ENCODE measurements around the gene WWOX. TPM values are rescaled to one million over a fixed set of nuclear protein-coding genes. Genes with fewer than 3 reads are reported as not detected.

The WWOX gene
- total and polyA plus RNA-seq, 2 donors (not counting 1 experiment from before 2014, with no cell fraction given) = 10.5 to 42.3 TPM

- Mint-ChIP-seq H3K27ac (no peak overlapping the region), H3K4me3 (no peak overlapping the region), H3K4me1 (peaks cover 24% of the 10 kb centered on the region), H3K27me3 (peaks cover 9% of the 10 kb centered on the region), H3K9me3 (ENCODE audit: insufficient read depth) (no peaks in the 10 kb centered on the region)
- intact Hi-C loops (cut with micrococcal nuclease) = no loop called here
- Histone ChIP-seq H3K36me3 (replicated peaks in 1 of 2; ENCODE audit: control extremely low read depth in 1 of 2, control insufficient read depth in 1 of 2, extremely low read depth in 1 of 2, insufficient read depth in 2 of 2, low read length in 1 of 2) (no peaks in the 10 kb centered on the region), H3K4me2 (replicated peaks; ENCODE audit: low read depth, low read length, poor library complexity, severe bottlenecking) (no peak overlapping the region), H3K4me3 (ENCODE audit: control extremely low read depth in 1 of 5, extremely low read depth in 1 of 5, insufficient read depth in 1 of 5, low read depth in 2 of 5, low read length in 4 of 5) (no peak overlapping the region), H2AFZ (ENCODE audit: insufficient read depth, low read depth, low read length, poor library complexity, severe bottlenecking) (no peak overlapping the region), H4K20me1 (ENCODE audit: control insufficient read depth, insufficient read depth, low read length, poor library complexity, severe bottlenecking) (no peaks in the 10 kb centered on the region), H3K27ac (ENCODE audit: low read length in 2 of 2) (no peak overlapping the region), H3K27me3 (replicated peaks in 1 of 4; ENCODE audit: control extremely low read depth in 1 of 4, control insufficient read depth in 3 of 4, insufficient read depth in 4 of 4, low read length in 3 of 4) (peaks cover 0 to 7% (median 0%) of the 10 kb centered on the region in 4 experiments), H3K9ac (ENCODE audit: low read length) (no peak overlapping the region), H3K9me3 (ENCODE audit: control extremely low read depth in 1 of 3, control insufficient read depth in 2 of 3, insufficient read depth in 1 of 3, low read length in 2 of 3) (peaks cover 0 to 3% (median 0%) of the 10 kb centered on the region in 3 donors), H3K79me2 (ENCODE audit: control insufficient read depth, insufficient read depth, low read length) (no peaks in the 10 kb centered on the region), H3K4me1 (ENCODE audit: control insufficient read depth in 2 of 2, insufficient read depth in 2 of 2, low read length in 2 of 2) (peaks cover 20 to 23% of the 10 kb centered on the region in 2 donors)
- CTCF ChIA-PET = no interaction called here
- ATAC-seq (ENCODE audit: low read depth) (no peak), DNase-seq (no peak)
- WGBS (ENCODE audit: insufficient coverage) = no CpG with 5 or more reads among the region's 7 CpGs
- TF ChIP-seq EZH2 (IDR thresholded peaks at IDR 0.05; ENCODE audit: borderline replicate concordance, insufficient read depth, low read depth, low read length, poor library complexity, severe bottlenecking) = no peak
- no peak for TF ChIP-seq CTCF (IDR thresholded peaks at IDR 0.05)
- POLR2A ChIA-PET = no interaction called here
Observed at GRCh38 chr16:79097166-79097565, 997.7 kb downstream of the WWOX start.

GRCh38 chr16:79097771-79098170, 998.3 kb downstream of the WWOX start:
- Histone ChIP-seq H3K27ac (ENCODE audit: low read length in 2 of 2) (no peak overlapping the region), H3K9me3 (ENCODE audit: control extremely low read depth in 1 of 3, control insufficient read depth in 2 of 3, insufficient read depth in 1 of 3, low read length in 2 of 3) (peaks cover 0 to 3% (median 0%) of the 10 kb centered on the region in 3 donors), H3K27me3 (replicated peaks in 1 of 4; ENCODE audit: control extremely low read depth in 1 of 4, control insufficient read depth in 3 of 4, insufficient read depth in 4 of 4, low read length in 3 of 4) (peaks cover 0 to 7% (median 0%) of the 10 kb centered on the region in 4 experiments), H4K20me1 (ENCODE audit: control insufficient read depth, insufficient read depth, low read length, poor library complexity, severe bottlenecking) (no peaks in the 10 kb centered on the region), H3K4me3 (ENCODE audit: control extremely low read depth in 1 of 5, extremely low read depth in 1 of 5, insufficient read depth in 1 of 5, low read depth in 2 of 5, low read length in 4 of 5) (no peak overlapping the region), H3K4me2 (replicated peaks; ENCODE audit: low read depth, low read length, poor library complexity, severe bottlenecking) (no peak overlapping the region), H3K36me3 (replicated peaks in 1 of 2; ENCODE audit: control extremely low read depth in 1 of 2, control insufficient read depth in 1 of 2, extremely low read depth in 1 of 2, insufficient read depth in 2 of 2, low read length in 1 of 2) (no peaks in the 10 kb centered on the region), H3K79me2 (ENCODE audit: control insufficient read depth, insufficient read depth, low read length) (no peaks in the 10 kb centered on the region), H3K9ac (ENCODE audit: low read length) (no peak overlapping the region), H2AFZ (ENCODE audit: insufficient read depth, low read depth, low read length, poor library complexity, severe bottlenecking) (no peak overlapping the region), H3K4me1 (ENCODE audit: control insufficient read depth in 2 of 2, insufficient read depth in 2 of 2, low read length in 2 of 2) (peaks cover 18 to 19% of the 10 kb centered on the region in 2 donors)
- DNase-seq (no peak), ATAC-seq (ENCODE audit: low read depth) (no peak)
- peaks cover 22% of the 10 kb centered on the region for H3K4me1 Mint-ChIP-seq
- ChIA-PET CTCF (no interaction called here), POLR2A (no interaction called here)
- H3K27me3 Mint-ChIP-seq = peaks cover 10% of the 10 kb centered on the region
- H3K9me3 Mint-ChIP-seq (ENCODE audit: insufficient read depth) = no peaks in the 10 kb centered on the region
- 100% methylated on average over 7 of the region's 7 CpGs for WGBS (ENCODE audit: insufficient coverage)
- no peak overlapping the region for H3K4me3 Mint-ChIP-seq
- intact Hi-C loops (cut with micrococcal nuclease) = no loop called here
- TF ChIP-seq EZH2 (IDR thresholded peaks at IDR 0.05; ENCODE audit: borderline replicate concordance, insufficient read depth, low read depth, low read length, poor library complexity, severe bottlenecking) (no peak), CTCF (IDR thresholded peaks at IDR 0.05) (no peak)
- no peak overlapping the region for H3K27ac Mint-ChIP-seq
